IMR-90 (cell line): Measurements from ENCODE around the gene ADM2.

Experiments
- BHLHE40 ChIP-seq: fragments of 150-350 bp; IDR thresholded peaks from 2 replicates; pipeline ENCODE4 v1.6.1; 2016; ENCODE audit warnings: mild to moderate bottlenecking, low read depth, low read length
- CEBPB ChIP-seq: IDR thresholded peaks from 2 replicates; pipeline ENCODE4 v1.6.1; 2012; ENCODE audit warnings: low read depth, low read length, improper control_type of control experiment
- CHD1 ChIP-seq: IDR thresholded peaks from 2 replicates; pipeline ENCODE4 v1.6.1; 2012; ENCODE audit warnings: low read depth, low read length, improper control_type of control experiment
- FOS ChIP-seq: fragments of 150-350 bp; IDR thresholded peaks from 2 replicates; pipeline ENCODE4 v1.6.1; 2016; ENCODE audit warnings: low read depth, low read length
- MAFK ChIP-seq: IDR thresholded peaks from 2 replicates; pipeline ENCODE4 v1.6.1; 2012; ENCODE audit warnings: low read depth, low read length, improper control_type of control experiment
- MAZ ChIP-seq: IDR thresholded peaks from 2 replicates; pipeline ENCODE4 v1.6.1; 2012; ENCODE audit warnings: low read depth, mild to moderate bottlenecking, low read length, improper control_type of control experiment, moderate library complexity, borderline replicate concordance
- MXI1 ChIP-seq: IDR thresholded peaks from 2 replicates; pipeline ENCODE4 v1.6.1; 2012; ENCODE audit warnings: low read depth, mild to moderate bottlenecking, low read length, moderate library complexity, borderline replicate concordance
- POLR2A ChIP-seq: IDR thresholded peaks from 2 replicates; pipeline ENCODE4 v1.6.1; 2012; ENCODE audit warnings: mild to moderate bottlenecking, low read depth, low read length
- RAD21 ChIP-seq: IDR thresholded peaks from 2 replicates; pipeline ENCODE4 v1.6.1; 2012; ENCODE audit warnings: low read length, improper control_type of control experiment
- RFX5 ChIP-seq: IDR thresholded peaks from 2 replicates; pipeline ENCODE4 v1.8.0; 2012; ENCODE audit warnings: low read depth, mild to moderate bottlenecking, low read length, moderate library complexity
- SMC3 ChIP-seq: fragments of 150-350 bp; IDR thresholded peaks from 2 replicates; pipeline ENCODE4 v1.6.1; 2016; ENCODE audit warnings: low read depth, mild to moderate bottlenecking, antibody characterized with exemption, low read length, moderate library complexity
- TF ChIP-seq, protein P1 (sequence below): conservative IDR thresholded peaks from 2 replicates; pipeline ENCODE4 v1.5.1; 2012; ENCODE audit warnings: mild to moderate bottlenecking, low read depth, low read length, improper control_type of control experiment
- TF ChIP-seq, protein P2 (sequence below): fragments of 150-350 bp; IDR thresholded peaks from 2 replicates; pipeline ENCODE4 v1.6.1; 2016; ENCODE audit warnings: low read depth, mild to moderate bottlenecking, low read length, moderate library complexity, borderline replicate concordance

- no peak for TF ChIP-seq RFX5
- no peak for TF ChIP-seq POLR2A
- TF ChIP-seq BHLHE40: no peak
- TF ChIP-seq MAZ: no peak
- TF ChIP-seq SMC3: no peak
- TF ChIP-seq, protein P1, sequence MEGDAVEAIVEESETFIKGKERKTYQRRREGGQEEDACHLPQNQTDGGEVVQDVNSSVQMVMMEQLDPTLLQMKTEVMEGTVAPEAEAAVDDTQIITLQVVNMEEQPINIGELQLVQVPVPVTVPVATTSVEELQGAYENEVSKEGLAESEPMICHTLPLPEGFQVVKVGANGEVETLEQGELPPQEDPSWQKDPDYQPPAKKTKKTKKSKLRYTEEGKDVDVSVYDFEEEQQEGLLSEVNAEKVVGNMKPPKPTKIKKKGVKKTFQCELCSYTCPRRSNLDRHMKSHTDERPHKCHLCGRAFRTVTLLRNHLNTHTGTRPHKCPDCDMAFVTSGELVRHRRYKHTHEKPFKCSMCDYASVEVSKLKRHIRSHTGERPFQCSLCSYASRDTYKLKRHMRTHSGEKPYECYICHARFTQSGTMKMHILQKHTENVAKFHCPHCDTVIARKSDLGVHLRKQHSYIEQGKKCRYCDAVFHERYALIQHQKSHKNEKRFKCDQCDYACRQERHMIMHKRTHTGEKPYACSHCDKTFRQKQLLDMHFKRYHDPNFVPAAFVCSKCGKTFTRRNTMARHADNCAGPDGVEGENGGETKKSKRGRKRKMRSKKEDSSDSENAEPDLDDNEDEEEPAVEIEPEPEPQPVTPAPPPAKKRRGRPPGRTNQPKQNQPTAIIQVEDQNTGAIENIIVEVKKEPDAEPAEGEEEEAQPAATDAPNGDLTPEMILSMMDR: no peak
- no peak for TF ChIP-seq MAFK
- TF ChIP-seq RAD21: no peak
- TF ChIP-seq FOS: no peak
- TF ChIP-seq CHD1: no peak
- TF ChIP-seq, protein P2, sequence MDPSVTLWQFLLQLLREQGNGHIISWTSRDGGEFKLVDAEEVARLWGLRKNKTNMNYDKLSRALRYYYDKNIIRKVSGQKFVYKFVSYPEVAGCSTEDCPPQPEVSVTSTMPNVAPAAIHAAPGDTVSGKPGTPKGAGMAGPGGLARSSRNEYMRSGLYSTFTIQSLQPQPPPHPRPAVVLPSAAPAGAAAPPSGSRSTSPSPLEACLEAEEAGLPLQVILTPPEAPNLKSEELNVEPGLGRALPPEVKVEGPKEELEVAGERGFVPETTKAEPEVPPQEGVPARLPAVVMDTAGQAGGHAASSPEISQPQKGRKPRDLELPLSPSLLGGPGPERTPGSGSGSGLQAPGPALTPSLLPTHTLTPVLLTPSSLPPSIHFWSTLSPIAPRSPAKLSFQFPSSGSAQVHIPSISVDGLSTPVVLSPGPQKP: no peak
- TF ChIP-seq MXI1: no peak
- TF ChIP-seq CEBPB: no peak
Measured at GRCh38 chr22:50470491-50470890, 10.9 kb upstream of the ADM2 start.
